GM12865 (cell line): ENCODE data around the gene DYNLT4.
"Not testable (repeated sequence)": the region's sequence is repeated elsewhere in the genome, so short reads cannot be mapped to it uniquely, and the experiment has no call there.

Experiments used
- DNase-seq: peaks from one replicate; pipeline ENCODE4 v3.0.0; 2010; ENCODE audit warnings: low read depth
- H3K4me3 ChIP-seq: 2 replicates; pipeline ENCODE4 v1.5.1; 2011; ENCODE audit warnings: mild to moderate bottlenecking, low read depth, low read length, control low read depth
- TF ChIP-seq, protein P1 (sequence below): IDR thresholded peaks from 2 replicates; pipeline ENCODE4 v1.5.1; 2011; ENCODE audit warnings: low read length, control low read depth, low read depth, inconsistent platforms; ENCODE audit not compliant: insufficient read depth; ENCODE audit errors: missing control alignments

The DYNLT4 gene

DNA sequence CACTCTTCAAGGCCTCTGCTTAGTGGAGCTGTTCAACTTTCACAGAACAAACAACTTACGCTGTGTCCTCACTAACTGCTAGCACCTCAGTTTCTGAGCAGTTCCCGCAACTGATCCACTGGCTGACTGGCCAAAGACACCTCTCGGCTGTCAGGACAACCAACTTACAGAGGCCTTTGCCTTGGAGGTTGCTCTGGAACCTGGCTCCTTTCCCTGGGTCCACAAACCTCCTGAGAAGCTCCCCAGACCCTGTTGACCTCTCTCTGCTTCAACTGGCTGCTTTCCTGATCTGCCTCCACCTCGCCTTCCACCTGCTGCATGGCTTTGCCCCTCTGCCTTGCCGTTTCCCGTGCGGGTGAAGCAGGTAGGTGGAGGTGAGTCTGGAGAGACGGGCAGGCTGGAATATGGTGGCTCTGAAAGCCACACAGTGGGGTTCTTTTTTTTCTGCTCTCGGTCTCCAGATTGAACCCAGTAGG is 14.1 kb upstream of the DYNLT4 start:
- TF ChIP-seq, protein P1, sequence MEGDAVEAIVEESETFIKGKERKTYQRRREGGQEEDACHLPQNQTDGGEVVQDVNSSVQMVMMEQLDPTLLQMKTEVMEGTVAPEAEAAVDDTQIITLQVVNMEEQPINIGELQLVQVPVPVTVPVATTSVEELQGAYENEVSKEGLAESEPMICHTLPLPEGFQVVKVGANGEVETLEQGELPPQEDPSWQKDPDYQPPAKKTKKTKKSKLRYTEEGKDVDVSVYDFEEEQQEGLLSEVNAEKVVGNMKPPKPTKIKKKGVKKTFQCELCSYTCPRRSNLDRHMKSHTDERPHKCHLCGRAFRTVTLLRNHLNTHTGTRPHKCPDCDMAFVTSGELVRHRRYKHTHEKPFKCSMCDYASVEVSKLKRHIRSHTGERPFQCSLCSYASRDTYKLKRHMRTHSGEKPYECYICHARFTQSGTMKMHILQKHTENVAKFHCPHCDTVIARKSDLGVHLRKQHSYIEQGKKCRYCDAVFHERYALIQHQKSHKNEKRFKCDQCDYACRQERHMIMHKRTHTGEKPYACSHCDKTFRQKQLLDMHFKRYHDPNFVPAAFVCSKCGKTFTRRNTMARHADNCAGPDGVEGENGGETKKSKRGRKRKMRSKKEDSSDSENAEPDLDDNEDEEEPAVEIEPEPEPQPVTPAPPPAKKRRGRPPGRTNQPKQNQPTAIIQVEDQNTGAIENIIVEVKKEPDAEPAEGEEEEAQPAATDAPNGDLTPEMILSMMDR = no peak

DNA sequence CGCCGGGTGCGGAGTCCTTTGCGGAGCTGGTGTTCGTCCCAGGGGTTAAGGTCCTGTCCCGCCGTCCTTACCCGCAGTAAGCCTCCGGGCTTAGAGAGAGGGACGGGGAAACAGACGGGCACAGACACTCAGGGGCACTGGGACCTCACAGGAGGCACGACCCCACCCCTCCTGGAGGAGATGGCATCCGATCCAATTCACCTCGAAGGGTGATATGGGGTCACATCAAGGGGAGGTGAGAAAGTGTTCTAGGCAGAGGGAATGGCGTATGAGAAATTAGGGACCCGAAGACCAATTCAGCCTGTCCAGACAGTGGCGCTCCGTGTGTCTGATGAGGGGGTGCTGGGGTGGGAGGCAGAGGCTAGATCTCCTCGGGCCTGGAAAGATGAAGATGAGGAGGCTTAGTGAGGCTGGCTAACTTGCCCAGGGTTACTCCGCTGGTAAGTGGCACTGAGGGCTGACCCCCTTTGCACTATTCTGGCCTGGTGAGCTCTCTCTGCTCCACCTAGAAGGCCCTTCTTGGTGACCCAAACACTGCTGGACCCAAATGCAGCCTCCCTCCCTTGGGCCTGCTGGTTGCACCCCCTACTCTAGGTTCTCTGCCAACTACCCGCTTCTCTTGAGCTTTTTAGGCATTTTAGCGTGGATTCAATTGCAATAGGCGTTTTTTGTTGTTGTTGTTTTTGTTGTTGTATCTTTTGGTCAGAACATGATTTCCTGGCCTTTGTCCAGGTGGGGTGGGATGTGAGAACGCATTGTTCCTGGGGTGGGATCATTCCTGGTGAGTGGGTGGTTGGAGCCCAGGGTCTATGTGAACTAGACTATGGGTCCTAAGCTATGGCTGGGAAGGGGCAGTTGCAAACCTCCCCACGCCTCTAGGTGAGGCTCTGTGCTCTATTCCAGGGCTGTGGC is 13.4 kb upstream of the DYNLT4 start:
- DNase-seq = no peak
- H3K4me3 ChIP-seq = peak overlapping the region; percentile 62
- TF ChIP-seq, protein P1 = no peak

More for the DNA sequence above, 14.1 kb upstream of the DYNLT4 start:
- no peak overlapping the region for H3K4me3 ChIP-seq
- no peak for DNase-seq

DNA sequence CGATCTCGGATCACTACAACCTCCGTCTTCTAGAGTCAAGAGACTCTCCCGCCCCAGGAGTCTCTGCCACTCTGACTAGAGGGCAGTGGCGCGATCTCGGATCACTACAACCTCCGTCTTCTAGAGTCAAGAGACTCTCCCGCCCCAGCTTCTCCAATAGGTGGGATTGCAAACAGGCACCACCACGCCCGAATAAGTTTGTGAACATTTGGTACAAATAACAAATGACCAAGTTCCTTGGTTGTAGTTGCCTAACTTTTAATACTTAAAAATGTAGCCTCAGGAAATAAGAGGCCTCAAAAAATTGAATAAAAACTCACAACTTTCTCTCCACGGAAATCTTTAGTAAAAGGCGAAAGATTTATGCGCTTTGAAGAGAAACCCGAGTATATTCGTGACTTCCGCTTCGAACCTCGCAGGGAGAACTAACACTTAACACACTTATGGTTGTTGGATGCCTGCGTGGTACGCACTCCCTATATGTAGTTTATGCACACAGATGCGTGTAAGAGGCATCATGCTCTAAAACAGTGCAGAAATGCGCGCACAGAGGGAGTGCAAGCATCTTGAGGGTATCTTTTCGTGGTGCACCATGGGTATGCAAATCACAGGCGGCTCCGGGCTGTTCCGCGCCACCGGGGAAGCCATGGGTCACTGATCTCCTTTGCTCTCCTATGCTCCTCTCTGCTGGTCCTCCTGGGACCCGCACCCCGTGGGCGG is 12.6 kb upstream of the DYNLT4 start:
- DNase-seq = peak; percentile 97
- H3K4me3 ChIP-seq = peak overlapping the region; percentile 62
- TF ChIP-seq, protein P1 = peak; percentile 8

DNA sequence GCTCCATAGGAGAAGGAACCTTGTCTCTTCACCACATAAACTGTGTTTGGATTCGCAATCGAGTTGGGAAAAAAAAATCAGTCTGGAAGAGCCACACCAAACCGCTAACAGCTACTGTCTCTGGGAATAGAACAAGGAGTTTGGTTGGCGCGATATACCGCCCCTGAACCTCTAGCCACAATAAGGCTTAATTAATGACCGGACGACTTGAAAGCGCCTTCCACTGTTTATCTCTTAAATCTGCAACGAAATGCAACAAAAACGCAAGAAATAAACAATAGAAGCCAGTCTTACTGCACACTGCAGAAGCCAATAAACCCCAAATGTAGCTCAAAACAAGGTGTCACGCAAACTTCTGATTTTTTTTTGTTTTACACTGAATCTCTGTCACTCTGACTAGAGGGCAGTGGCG is 12.1 kb upstream of the DYNLT4 start:
- H3K4me3 ChIP-seq = peak overlapping the region; percentile 62
- TF ChIP-seq, protein P1 = no peak
- no peak for DNase-seq

DNA sequence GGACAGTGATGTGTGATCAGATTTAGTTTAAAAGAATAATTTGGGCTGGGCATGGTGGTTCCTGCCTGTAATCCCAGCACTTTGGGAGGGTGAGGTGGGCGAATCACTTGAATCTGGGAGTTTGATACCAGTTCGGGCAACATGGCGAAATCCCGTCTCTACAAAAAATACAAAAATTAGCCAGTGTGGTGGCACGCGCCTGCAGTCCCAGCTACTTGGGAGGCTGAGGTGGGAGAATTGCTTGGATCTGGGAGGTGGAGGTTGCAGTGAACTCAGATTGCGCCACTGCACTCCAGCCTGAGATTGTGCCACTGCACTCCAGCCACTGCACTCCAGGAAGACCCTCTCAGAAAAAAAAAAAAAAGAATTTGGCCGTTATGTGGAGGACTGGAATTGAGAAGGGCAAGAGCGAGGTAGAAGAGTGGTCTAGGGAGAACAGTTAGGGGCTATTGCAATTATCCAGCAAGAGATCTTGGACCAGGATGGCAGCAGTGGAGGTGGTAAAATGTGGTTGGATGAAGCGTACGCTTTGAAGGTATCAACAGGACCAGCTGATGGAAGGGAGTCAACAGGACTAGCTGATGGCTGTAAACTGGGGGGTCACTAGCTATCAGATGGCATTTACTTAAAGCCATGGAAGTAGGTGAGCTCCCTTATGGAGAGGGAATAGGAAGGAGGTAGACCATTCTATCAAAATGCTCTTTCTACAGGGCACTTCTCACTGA is 10.8 kb upstream of the DYNLT4 start:
- H3K4me3 ChIP-seq = no peak overlapping the region
- no peak for DNase-seq
- TF ChIP-seq, protein P1 = no peak

DNA sequence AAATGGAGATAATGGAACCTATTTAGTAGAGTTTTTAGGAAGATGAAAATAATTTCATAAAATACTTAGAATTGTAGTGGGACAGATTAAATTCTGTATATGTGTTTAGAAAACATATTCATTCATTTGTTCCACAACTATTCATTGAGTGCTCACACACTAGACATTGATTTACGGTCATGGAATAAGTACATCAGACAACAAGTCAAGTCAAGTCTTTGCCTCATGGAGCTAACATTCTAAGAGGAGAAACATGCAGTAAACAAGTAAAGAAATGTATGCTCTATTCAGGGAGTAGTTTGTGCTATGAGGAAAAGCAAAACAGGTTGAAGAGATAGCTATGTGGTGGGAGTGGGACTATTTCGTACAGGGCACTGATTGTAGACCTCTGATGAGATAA is 10.2 kb upstream of the DYNLT4 start:
- TF ChIP-seq, protein P1 = no peak
- no peak overlapping the region for H3K4me3 ChIP-seq
- no peak for DNase-seq

DNA sequence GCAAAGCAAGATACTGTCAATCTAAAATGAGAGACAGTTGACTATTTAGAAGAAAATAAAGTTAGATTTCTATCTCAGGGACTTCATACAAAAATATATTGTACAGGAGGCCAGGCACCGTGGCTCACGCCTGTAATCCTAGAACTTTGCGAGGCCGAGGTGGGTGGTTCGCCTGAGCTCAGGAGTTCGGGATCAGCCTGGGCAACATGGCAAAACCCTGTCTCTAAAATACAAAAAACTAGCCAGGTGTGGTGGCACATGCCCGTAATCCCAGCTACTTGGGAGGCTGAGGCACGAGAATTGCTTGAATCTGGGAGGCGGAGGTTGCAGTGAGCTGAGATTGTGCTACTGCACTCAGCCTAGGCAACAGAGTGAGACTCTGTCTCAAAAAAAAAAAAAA is 8.8 kb upstream of the DYNLT4 start:
- H3K4me3 ChIP-seq, DNase-seq: not testable (repeated sequence)
